Esophagus muscularis mucosa (tissue), 2 donors: Measurements from ENCODE around the gene ARHGEF40.

ENCODE experiments used
- EP300 ChIP-seq: sonication (generic); formaldehyde crosslinking; IDR thresholded peaks from one replicate; pipeline ENCODE4 v1.6.1; 2017; ENCODE audit warnings: antibody characterized with exemption
- POLR2A ChIP-seq: fragments of 450-650 bp; IDR thresholded peaks from one replicate; pipeline ENCODE4 v1.6.1; 2017; ENCODE audit warnings: antibody characterized with exemption, moderate library complexity, mild to moderate bottlenecking, low read depth

- no peak for TF ChIP-seq POLR2A
- no peak for TF ChIP-seq EP300
These were observed 27.6 kb downstream of the ARHGEF40 start for GRCh38 chr14:21097636-21098075.
